Thyroid gland (tissue), 4 donors: ENCODE measurements around the gene ETDA. TPM values are rescaled to one million over a fixed set of nuclear protein-coding genes. Genes with fewer than 3 reads are reported as not detected.
A peak's percentile ranks its signal among the peaks of the same experiment; 100 is the strongest.

Experiments used
- DNase-seq, 2 donors: peaks; one replicate each; pipeline ENCODE4 v3.0.0-alpha.2; 2019
- H3K27ac ChIP-seq, 3 donors: fragments of 200-600 bp; sonication (generic); 1 replicate in 2 of 3; 2 replicates in 1 of 3; pipeline ENCODE4 v1.5.1; 2016 to 2019; ENCODE audit warnings: mild to moderate bottlenecking in 1 of 3, moderate library complexity in 1 of 3
- H3K27me3 ChIP-seq: fragments of 200-600 bp; sonication (generic); one replicate; pipeline ENCODE4 v1.5.1; 2019
- H3K36me3 ChIP-seq, 2 donors: fragments of 200-600 bp; sonication (generic); one replicate each; pipeline ENCODE4 v1.5.1; 2016 to 2019
- H3K4me1 ChIP-seq, 2 donors: fragments of 200-600 bp; sonication (generic); one replicate each; pipeline ENCODE4 v1.5.1; 2017 to 2019
- H3K4me3 ChIP-seq, 3 donors: fragments of 200-600 bp; sonication (generic); replicated peaks in 1 of 3; 1 replicate in 2 of 3; 2 replicates in 1 of 3; pipeline ENCODE4 v1.5.1; 2016; ENCODE audit warnings: mild to moderate bottlenecking in 1 of 3
- H3K9me3 ChIP-seq: fragments of 200-600 bp; sonication (generic); one replicate; pipeline ENCODE4 v1.5.1; 2017
- POLR2A ChIP-seq, 2 donors: fragments of 450-650 bp; IDR thresholded peaks; one replicate each; pipeline ENCODE4 v1.6.1; 2017; ENCODE audit warnings: antibody characterized with exemption in 2 of 2, mild to moderate bottlenecking in 2 of 2, moderate library complexity in 1 of 2
- WGBS, 2 donors: methylation state at CpG; one replicate each; pipeline ENCODE4 v1.1.5; 2017; 5-methylcytosine and 5-hydroxymethylcytosine counted together
- intact Hi-C: fragments of 100-400 bp; cut with DNase I; formaldehyde crosslinking; loops from one replicate; pipeline ENCODE4 v1.15.1; 2023
- total RNA-seq, 4 donors: library from RNA; depleted of rRNA; stranded (reverse); fragments of >200 nt; gene quantifications; one replicate each; pipeline ENCODE4 v1.2.3, GENCODE V29; 2016
- TF ChIP-seq, protein P1 (sequence below), 6 experiments: fragments of 200-600 bp in 3 of 6; fragments of 450-650 bp in 3 of 6; sonication (generic) in 3 of 6; IDR thresholded peaks; one replicate each; pipeline ENCODE4 v1.5.1; 2016 to 2019; ENCODE audit warnings: antibody characterized with exemption in 6 of 6, mild to moderate bottlenecking in 2 of 6, inconsistent platforms in 1 of 6, moderate library complexity in 1 of 6

Gene ETDA
- total RNA-seq, 4 donors from 2014 or later, result not detected

DNA sequence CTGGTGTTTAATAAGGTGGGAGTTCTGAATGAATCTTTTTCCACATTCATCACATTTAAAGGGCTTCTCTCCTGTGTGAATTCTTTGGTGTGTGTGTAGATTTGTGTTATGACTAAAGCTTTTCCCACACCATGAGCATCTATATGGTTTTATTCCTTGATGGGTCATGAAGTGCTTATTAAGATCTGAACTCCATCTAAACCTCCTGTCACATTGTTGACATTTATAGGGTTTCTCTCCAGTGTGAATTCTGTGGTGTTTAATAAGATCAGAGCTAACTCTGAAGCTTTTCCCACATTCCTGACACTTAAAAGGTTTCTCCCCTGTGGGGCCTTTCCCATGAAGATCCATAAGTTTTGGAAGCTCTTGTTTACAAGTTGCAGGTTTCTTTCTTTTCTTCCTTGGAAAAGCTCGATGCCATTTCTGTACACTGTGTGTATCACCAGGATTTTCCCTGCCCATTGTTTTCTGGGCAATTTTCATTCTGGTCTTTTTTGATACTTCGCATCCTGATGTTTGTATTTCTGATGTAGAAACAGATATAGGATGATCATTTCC is 35.5 kb downstream of the ETDA start:
- Histone ChIP-seq H3K4me3 (no peak overlapping the region), H3K36me3 (peaks cover 0 to 5% of the 10 kb centered on the region in 2 donors), H3K27ac (no peak overlapping the region), H3K4me1 (no peaks in the 10 kb centered on the region), H3K27me3 (no peaks in the 10 kb centered on the region), H3K9me3 (no peaks in the 10 kb centered on the region)
- TF ChIP-seq POLR2A (IDR thresholded peaks at IDR 0.05), result no peak
- TF ChIP-seq, protein P1, sequence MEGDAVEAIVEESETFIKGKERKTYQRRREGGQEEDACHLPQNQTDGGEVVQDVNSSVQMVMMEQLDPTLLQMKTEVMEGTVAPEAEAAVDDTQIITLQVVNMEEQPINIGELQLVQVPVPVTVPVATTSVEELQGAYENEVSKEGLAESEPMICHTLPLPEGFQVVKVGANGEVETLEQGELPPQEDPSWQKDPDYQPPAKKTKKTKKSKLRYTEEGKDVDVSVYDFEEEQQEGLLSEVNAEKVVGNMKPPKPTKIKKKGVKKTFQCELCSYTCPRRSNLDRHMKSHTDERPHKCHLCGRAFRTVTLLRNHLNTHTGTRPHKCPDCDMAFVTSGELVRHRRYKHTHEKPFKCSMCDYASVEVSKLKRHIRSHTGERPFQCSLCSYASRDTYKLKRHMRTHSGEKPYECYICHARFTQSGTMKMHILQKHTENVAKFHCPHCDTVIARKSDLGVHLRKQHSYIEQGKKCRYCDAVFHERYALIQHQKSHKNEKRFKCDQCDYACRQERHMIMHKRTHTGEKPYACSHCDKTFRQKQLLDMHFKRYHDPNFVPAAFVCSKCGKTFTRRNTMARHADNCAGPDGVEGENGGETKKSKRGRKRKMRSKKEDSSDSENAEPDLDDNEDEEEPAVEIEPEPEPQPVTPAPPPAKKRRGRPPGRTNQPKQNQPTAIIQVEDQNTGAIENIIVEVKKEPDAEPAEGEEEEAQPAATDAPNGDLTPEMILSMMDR (IDR thresholded peaks at IDR 0.05), result no peak
- WGBS, 2 donors, result 91 to 94% methylated on average over 2 of the region's 2 CpGs
- no peak for DNase-seq
- intact Hi-C loops, result no loop called here

DNA sequence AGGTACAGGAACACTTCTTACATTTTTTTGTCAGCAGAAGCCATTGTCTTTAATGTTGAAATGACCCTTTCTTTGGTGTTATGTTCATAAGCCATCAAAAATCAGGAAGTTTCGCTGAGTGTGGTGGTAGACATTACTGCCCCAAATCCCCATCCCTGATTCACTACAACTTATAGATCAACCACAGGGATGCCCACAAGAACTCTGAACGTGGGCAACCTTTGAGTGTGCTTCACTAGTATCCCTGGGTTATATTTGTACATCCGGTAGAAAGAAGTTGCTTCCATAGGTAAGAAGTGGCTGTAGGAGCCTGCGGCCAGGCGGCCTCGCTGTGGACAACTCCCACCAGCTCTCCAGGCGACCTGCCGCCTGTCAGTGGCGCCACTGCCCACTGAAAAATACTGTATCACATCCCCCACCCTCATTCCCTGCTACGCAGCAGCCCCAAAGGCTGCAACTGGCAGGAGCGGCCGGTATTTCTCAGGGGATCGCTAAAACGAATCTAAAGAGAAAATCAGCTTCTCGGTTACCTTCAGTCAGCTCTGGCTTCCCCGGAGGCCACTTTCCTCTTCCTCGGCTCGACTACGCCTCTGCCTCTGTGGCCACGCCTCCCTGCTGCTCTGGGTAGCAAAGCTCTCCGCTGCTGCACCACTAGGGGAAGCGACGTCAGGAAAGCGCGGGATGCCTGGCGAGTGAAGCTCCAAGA is 43.5 kb downstream of the ETDA start:
- H3K27me3 ChIP-seq, result no peaks in the 10 kb centered on the region
- DNase-seq, result peak; percentile 32 to 34
- H3K4me3 ChIP-seq, result no peak overlapping the region
- intact Hi-C loops, result no loop called here
- no peak overlapping the region for H3K27ac ChIP-seq
- WGBS, 2 donors, result 25 to 41% methylated on average over 7 to 24 of the region's 26 CpGs
- no peaks in the 10 kb centered on the region for H3K9me3 ChIP-seq
- H3K36me3 ChIP-seq, result no peaks in the 10 kb centered on the region
- no peaks in the 10 kb centered on the region for H3K4me1 ChIP-seq
- TF ChIP-seq, protein P1 (IDR thresholded peaks at IDR 0.05), result peak in 1 of 6 experiments; percentile 10
- TF ChIP-seq POLR2A (IDR thresholded peaks at IDR 0.05), result no peak

DNA sequence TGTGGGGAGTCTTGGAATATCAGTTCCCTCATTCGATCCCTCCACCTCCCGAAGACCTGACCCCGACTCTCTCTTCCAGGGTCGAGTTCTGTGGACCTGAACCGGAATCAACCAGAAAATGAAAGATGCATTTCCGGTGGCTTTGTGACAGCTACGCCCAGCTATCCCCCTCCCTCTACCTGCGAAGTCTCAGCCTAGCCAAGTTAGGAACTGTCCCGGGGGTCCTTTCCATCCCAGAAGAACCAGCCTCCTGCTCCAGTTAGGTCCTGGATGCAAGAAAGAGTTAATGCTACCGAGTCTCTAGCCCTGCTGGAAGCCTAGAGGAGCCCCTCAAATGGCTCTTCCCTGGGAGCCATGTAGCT is 44.1 kb downstream of the ETDA start:
- H3K9me3 ChIP-seq, result no peaks in the 10 kb centered on the region
- no peak for TF ChIP-seq POLR2A (IDR thresholded peaks at IDR 0.05)
- TF ChIP-seq, protein P1 (IDR thresholded peaks at IDR 0.05), result no peak
- H3K27me3 ChIP-seq, result no peaks in the 10 kb centered on the region
- DNase-seq, result no peak
- no peak overlapping the region for H3K4me3 ChIP-seq
- intact Hi-C loops, result no loop called here
- H3K36me3 ChIP-seq, result no peaks in the 10 kb centered on the region
- 13 to 30% methylated on average over 4 to 5 of the region's 10 CpGs for WGBS, 2 donors
- H3K4me1 ChIP-seq, result no peaks in the 10 kb centered on the region
- H3K27ac ChIP-seq, result no peak overlapping the region

DNA sequence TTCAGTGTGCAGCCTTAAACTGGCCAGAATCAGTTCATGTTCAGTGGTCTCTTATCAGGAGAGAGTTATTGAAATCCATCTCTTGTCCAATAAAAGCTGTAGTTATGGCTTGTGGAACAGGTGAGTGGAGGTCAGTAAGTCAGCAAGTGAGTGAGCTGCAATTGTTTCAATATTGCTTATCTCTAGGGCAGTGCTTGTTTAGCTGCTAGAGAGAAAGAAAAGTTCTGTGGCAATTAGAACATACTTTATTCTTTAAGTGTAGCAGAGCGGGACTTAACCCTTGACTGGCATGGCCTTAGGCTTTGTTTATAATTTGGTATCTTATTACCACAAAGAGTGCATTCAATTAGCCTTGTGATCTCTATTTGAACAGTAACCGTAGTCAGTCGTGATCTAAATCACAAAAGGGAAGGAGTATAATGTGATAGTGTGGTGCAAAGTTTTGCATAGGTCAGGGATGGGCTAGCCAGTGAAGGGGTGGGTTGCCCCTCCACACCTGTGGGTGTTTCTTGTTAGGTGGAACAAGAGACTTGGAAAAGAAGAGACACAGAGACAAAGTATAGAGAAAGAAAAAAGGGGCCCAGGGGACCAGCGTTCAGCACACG is 50.5 kb downstream of the ETDA start:
- Histone ChIP-seq H3K27me3 (no peaks in the 10 kb centered on the region), H3K4me3 (no peak overlapping the region), H3K27ac (no peak overlapping the region), H3K9me3 (no peaks in the 10 kb centered on the region), H3K4me1 (no peaks in the 10 kb centered on the region), H3K36me3 (no peaks in the 10 kb centered on the region)
- TF ChIP-seq, protein P1 (IDR thresholded peaks at IDR 0.05), result no peak
- no peak for TF ChIP-seq POLR2A (IDR thresholded peaks at IDR 0.05)
- DNase-seq, result no peak
- 77 to 82% methylated on average over 5 of the region's 5 CpGs for WGBS, 2 donors
- intact Hi-C loops, result no loop called here

Other genes with a start within 250 kb of the ETDA start
- gene RTL8B, start 229.5 kb upstream of the ETDA start, total RNA-seq, result 10 to 100 TPM in 1 of 4 donors, 1 to 10 TPM in 3; 5.6 to 12.6 (median 8.1) TPM
- 10 to 100 TPM; 43.0 to 78.7 (median 58.6) TPM for gene RTL8C, start 219.7 kb upstream of the ETDA start, total RNA-seq
- 10 to 100 TPM; 18.9 to 50.8 (median 27.2) TPM for gene RTL8A, start 199.9 kb upstream of the ETDA start, total RNA-seq
- gene SMIM10L2B, start 153.3 kb upstream of the ETDA start, total RNA-seq, result 1 to 10 TPM; 1.1 to 6.0 (median 3.2) TPM
- not detected for gene ETDB, start 131.5 kb upstream of the ETDA start, total RNA-seq
- not detected for gene CT55, start 80.7 kb upstream of the ETDA start, total RNA-seq
- not detected for gene ETDC, start 57.4 kb downstream of the ETDA start, total RNA-seq
- 10 to 100 TPM; 16.2 to 19.7 (median 17.1) TPM for gene ZNF75D, start 92.0 kb downstream of the ETDA start, total RNA-seq
- gene ZNF449, start 92.7 kb downstream of the ETDA start, total RNA-seq, result 10 to 100 TPM; 13.6 to 22.7 (median 17.3) TPM
- 1 to 10 TPM; 3.6 to 6.7 (median 4.8) TPM for gene SMIM10L2A, start 169.9 kb downstream of the ETDA start, total RNA-seq